GM12891 (cell line): ENCODE measurements around the gene CSPG4.

Source experiments
- POLR2A ChIP-seq: IDR thresholded peaks from 2 replicates; pipeline ENCODE4 v1.6.1; 2011; ENCODE audit warnings: low read depth, low read length, control low read depth
- POLR2AphosphoS5 ChIP-seq: IDR thresholded peaks from 2 replicates; pipeline ENCODE4 v1.6.1; 2011; ENCODE audit warnings: low read depth, low read length, control low read depth
- TAF1 ChIP-seq: IDR thresholded peaks from 2 replicates; pipeline ENCODE4 v1.6.1; 2011; ENCODE audit warnings: low read depth, low read length, control low read depth

- no peak for TF ChIP-seq TAF1
- no peak for TF ChIP-seq POLR2AphosphoS5
- no peak for TF ChIP-seq POLR2A
Measured at GRCh38 chr15:75721480-75721922, 8.9 kb upstream of the CSPG4 start.
